GM20000 (cell line): ENCODE results near the gene XPC.

ENCODE experiments used
- DNase-seq: peaks from one replicate; pipeline ENCODE4 v3.0.0; 2012; ENCODE audit warnings: low spot score
- CTCF ChIP-seq: IDR thresholded peaks from 2 replicates; pipeline ENCODE4 v1.5.1; 2012; ENCODE audit warnings: mild to moderate bottlenecking, control low read depth; ENCODE audit errors: extremely low read depth, missing control alignments

Gene XPC

GRCh38 chr3:14169435-14169834 is 9.0 kb downstream of the XPC start:
- no peak for TF ChIP-seq CTCF
- DNase-seq = no peak

- TF ChIP-seq CTCF = no peak
- DNase-seq = no peak
These were observed 11.4 kb downstream of the XPC start for GRCh38 chr3:14166877-14167603.

GRCh38 chr3:14162178-14162577 is 16.2 kb downstream of the XPC start:
- no peak for TF ChIP-seq CTCF
- no peak for DNase-seq

- TF ChIP-seq CTCF = no peak
- DNase-seq = no peak
These were observed 17.1 kb downstream of the XPC start for GRCh38 chr3:14161282-14161681.

GRCh38 chr3:14159426-14159825 is 19.0 kb downstream of the XPC start:
- DNase-seq = no peak

GRCh38 chr3:14158370-14158769 is 20.0 kb downstream of the XPC start:
- DNase-seq = no peak
- no peak for TF ChIP-seq CTCF

More at GRCh38 chr3:14159426-14159825, 19.0 kb downstream of the XPC start:
- TF ChIP-seq CTCF = no peak

GRCh38 chr3:14157951-14158350 is 20.4 kb downstream of the XPC start:
- TF ChIP-seq CTCF = no peak
- DNase-seq = no peak
